Measurements from ENCODE around the gene NRG3. TPM values are rescaled to one million over a fixed set of nuclear protein-coding genes. Genes with fewer than 3 reads are reported as not detected.

The NRG3 gene
- total and polyA plus RNA-seq, 9 donors, result 0.04 to 4.5 (median 0.15) TPM; not detected in 2

DNA sequence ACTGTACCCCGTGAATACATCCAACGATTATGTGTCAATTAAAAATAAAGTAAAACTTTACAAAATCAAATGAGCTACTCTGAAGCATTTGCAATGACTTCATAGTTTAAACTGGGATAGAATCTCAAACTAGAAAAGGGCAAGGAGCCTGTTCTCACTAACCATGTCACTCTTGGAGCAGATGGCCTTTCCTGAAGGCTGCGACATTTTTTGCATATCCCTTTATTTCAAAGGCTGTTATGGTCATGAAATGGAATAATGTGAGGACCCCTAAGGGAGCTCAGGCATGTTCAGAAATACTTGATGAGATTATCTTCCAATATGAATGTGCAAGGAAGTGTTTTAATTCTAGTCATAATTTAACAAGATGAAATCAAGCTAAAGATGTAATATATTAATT lies 679.4 kb downstream of the NRG3 start:
- Histone ChIP-seq H3K27me3 (no peaks in the 10 kb centered on the region), H3K36me3 (no peaks in the 10 kb centered on the region), H3K9me3 (no peaks in the 10 kb centered on the region), H3K4me1 (ENCODE audit: insufficient read depth) (no peaks in the 10 kb centered on the region), H3K27ac (no peak overlapping the region), H3K4me3 (no peak overlapping the region)
- no peak for DNase-seq
- 87 to 95% (median 91%) methylated on average over 3 of the region's 3 CpGs for WGBS, 3 donors
- intact Hi-C loops (cut with DNase I), result no loop called here
- no peak for TF ChIP-seq POLR2A (IDR thresholded peaks at IDR 0.05)
- TF ChIP-seq CTCF (IDR thresholded peaks at IDR 0.05), result no peak
- no peak for TF ChIP-seq EP300 (IDR thresholded peaks at IDR 0.05)

DNA sequence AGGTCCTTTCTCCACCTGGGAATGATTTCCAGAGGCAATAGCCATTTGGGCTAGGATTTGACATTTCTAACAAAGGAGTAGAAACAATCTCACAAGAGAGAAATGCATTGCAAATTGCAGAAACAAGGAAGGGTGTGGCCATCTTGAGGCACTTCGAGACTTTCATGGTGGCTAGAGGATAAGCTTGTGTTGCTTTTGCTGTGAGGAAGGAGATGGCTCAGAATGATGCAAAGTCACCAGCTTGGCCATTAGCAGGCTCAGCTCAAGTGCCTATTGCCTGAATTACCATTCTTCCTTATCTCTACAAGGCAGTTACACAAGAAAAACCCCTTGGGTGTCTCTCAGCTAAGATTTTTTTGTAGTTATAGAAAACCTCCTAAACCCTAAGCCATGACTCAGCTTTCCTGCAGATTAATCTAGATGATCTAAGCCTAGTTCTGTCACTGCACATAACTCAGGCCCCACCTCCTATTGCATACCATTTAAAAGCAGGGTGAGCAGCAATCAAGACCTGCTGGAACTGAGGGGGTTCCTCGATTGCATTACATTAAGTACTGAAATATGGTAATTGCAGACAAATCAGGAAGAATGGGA lies 683.1 kb downstream of the NRG3 start:
- no peak for DNase-seq
- Histone ChIP-seq H3K9me3 (no peaks in the 10 kb centered on the region), H3K27ac (no peak overlapping the region), H3K4me3 (no peak overlapping the region), H3K4me1 (ENCODE audit: insufficient read depth) (no peaks in the 10 kb centered on the region), H3K27me3 (peaks cover 3% of the 10 kb centered on the region), H3K36me3 (no peaks in the 10 kb centered on the region)
- intact Hi-C loops (cut with DNase I), result no loop called here
- 70 to 92% (median 80%) methylated on average over 2 of the region's 2 CpGs for WGBS, 3 donors
- TF ChIP-seq CTCF (IDR thresholded peaks at IDR 0.05), result no peak
- TF ChIP-seq EP300 (IDR thresholded peaks at IDR 0.05), result no peak
- TF ChIP-seq POLR2A (IDR thresholded peaks at IDR 0.05), result no peak

DNA sequence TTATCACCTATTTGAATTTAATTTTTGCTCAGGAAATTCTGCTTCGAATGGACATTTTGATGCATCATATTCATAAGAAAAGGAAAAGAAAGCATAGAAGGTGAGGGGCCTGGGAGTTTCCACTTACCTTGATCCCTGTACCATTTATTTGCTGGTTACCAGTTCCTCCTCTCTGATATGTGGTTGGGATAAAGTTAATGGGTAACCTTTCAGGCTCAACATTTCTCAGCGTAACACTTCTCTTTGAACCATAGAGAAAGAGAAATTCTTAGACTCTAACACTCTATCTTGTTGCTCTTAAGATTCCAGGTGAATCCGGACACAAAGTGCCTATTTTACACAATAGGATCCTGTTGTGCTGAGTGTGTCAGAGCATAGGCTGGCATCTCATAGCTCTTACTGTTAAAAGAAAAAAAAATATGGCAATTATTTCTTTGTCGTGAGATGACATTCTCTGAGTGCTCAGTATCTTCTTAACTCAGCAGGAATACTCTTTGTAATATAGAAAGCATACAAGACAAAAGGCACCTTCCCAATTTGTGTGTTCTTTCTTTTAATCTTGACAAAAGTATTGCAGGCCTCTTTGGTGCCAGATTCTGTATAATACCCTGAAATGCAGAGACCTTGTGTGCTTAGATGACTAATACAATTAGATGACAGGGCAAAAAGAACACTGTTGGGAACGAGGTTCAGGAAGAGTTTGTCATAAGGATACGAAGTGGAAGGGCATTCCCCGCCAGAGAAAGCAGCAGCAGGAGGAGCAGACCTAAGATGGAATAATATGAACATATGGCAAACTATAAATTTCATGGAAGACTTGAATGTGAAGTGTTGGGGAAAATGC lies 689.6 kb downstream of the NRG3 start:
- no peak for TF ChIP-seq CTCF (IDR thresholded peaks at IDR 0.05)
- no peak for TF ChIP-seq EP300 (IDR thresholded peaks at IDR 0.05)
- TF ChIP-seq POLR2A (IDR thresholded peaks at IDR 0.05), result no peak
- H3K9me3 ChIP-seq, result no peaks in the 10 kb centered on the region
- H3K4me3 ChIP-seq, result no peak overlapping the region
- 83 to 87% (median 84%) methylated on average over 7 of the region's 7 CpGs for WGBS, 3 donors
- peaks cover 3% of the 10 kb centered on the region for H3K27me3 ChIP-seq
- no peak for DNase-seq
- no peak overlapping the region for H3K27ac ChIP-seq
- no peaks in the 10 kb centered on the region for H3K4me1 ChIP-seq (ENCODE audit: insufficient read depth)
- H3K36me3 ChIP-seq, result no peaks in the 10 kb centered on the region
- intact Hi-C loops (cut with DNase I), result no loop called here

- no peak overlapping the region for H3K27ac ChIP-seq
- H3K36me3 ChIP-seq, result no peaks in the 10 kb centered on the region
- no peaks in the 10 kb centered on the region for H3K4me1 ChIP-seq (ENCODE audit: insufficient read depth)
- TF ChIP-seq CTCF (IDR thresholded peaks at IDR 0.05) (no peak), POLR2A (IDR thresholded peaks at IDR 0.05) (no peak), EP300 (IDR thresholded peaks at IDR 0.05) (no peak)
- DNase-seq, result no peak
- intact Hi-C loops (cut with DNase I), result no loop called here
- no peaks in the 10 kb centered on the region for H3K9me3 ChIP-seq
- peaks cover under 1% of the 10 kb centered on the region for H3K27me3 ChIP-seq
- no peak overlapping the region for H3K4me3 ChIP-seq
Measured at GRCh38 chr10:82565197-82565575, 690.2 kb downstream of the NRG3 start.

Measured in ovary (tissue), 9 donors.